ENCODE data around the gene EIF4E2.

- TF ChIP-seq CTCF (IDR thresholded peaks at IDR 0.05; ENCODE audit: low read length), result no peak
- no peak for TF ChIP-seq EZH2 (IDR thresholded peaks at IDR 0.05; ENCODE audit: borderline replicate concordance, low read length)
Measured at GRCh38 chr2:232588031-232588430, 37.5 kb downstream of the EIF4E2 start.

Measured in OCI-LY1 (cell line).